NCI-H446 (cell line): ENCODE results near the gene ALDH3B2.
"Not testable (repeated sequence)": the region's sequence is repeated elsewhere in the genome, so short reads cannot be mapped to it uniquely, and the experiment has no call there.

Experiments used
- DNase-seq, 2 experiments: peaks; one replicate each; lab custom pipeline; 2025; lab: John Stamatoyannopoulos, UW

ALDH3B2 gene

GRCh38 chr11:67685641-67686332 lies 11.4 kb upstream of the ALDH3B2 start:
- not testable (repeated sequence) for DNase-seq

DNA sequence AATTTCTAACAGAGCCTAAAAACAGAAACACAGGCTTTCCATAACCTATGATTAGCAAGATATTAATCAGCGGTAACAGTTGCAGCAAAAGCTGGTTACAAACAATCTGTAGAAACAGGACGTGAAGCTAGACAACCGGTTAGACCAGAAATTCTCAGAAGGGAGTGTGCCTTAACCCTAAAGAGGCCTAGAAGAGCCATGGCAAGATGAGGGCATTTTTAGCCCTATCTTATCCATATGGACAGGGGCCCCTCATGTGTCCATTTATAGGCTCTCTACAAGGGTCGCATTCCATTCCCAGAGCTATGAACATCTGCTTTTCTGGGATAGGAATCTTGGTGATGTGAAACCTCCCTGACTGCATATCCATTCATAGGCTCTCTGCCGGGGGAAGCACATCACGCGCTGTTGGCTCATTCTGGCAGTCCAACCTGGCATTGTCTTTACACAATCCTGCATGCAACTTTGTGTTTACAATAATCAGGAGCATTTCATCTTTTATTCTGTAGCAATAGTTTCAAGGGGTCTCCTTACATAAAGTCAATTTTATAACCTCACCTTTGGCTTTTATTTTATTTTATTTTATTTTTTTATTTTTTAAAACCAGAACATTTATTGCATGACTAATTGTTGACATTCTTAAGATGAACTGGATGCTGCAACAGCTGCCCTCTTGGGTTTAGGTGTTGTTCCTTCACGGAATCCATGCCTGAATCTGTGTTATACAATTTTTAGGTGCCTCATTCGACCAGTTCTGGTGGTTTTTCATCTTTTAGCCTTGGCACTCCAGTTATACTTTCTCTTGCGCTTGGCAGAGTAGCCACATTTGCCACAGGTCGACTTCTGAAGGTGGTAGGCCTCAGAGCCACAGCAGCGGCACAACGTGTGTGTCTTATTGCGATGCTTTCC lies 8.0 kb upstream of the ALDH3B2 start:
- DNase-seq = not testable (repeated sequence)

- DNase-seq = no peak
These were observed 6.5 kb upstream of the ALDH3B2 start for GRCh38 chr11:67680696-67681470.

GRCh38 chr11:67675058-67675747 lies 780 bp upstream of the ALDH3B2 start:
- DNase-seq = no peak

GRCh38 chr11:67673902-67674301 lies 521 bp downstream of the ALDH3B2 start:
- DNase-seq = no peak

- no peak for DNase-seq
These were observed 1.1 kb downstream of the ALDH3B2 start for GRCh38 chr11:67673358-67673757.

DNA sequence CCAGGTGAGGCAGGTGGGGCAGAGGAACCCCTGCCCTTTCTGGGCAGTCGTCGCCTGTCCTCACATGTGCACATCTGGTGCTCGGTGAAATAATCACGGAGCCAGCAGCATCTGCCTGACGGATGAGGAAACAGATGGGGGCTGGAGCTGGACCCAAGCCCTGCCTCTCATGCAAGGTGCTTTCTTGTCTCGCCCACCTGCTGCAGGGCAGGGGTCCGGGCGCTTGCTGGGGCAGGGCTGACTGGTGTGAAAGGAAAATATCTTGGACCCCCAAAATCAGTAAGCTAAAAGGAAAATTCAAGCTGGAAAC lies 3.3 kb downstream of the ALDH3B2 start:
- no peak for DNase-seq

DNA sequence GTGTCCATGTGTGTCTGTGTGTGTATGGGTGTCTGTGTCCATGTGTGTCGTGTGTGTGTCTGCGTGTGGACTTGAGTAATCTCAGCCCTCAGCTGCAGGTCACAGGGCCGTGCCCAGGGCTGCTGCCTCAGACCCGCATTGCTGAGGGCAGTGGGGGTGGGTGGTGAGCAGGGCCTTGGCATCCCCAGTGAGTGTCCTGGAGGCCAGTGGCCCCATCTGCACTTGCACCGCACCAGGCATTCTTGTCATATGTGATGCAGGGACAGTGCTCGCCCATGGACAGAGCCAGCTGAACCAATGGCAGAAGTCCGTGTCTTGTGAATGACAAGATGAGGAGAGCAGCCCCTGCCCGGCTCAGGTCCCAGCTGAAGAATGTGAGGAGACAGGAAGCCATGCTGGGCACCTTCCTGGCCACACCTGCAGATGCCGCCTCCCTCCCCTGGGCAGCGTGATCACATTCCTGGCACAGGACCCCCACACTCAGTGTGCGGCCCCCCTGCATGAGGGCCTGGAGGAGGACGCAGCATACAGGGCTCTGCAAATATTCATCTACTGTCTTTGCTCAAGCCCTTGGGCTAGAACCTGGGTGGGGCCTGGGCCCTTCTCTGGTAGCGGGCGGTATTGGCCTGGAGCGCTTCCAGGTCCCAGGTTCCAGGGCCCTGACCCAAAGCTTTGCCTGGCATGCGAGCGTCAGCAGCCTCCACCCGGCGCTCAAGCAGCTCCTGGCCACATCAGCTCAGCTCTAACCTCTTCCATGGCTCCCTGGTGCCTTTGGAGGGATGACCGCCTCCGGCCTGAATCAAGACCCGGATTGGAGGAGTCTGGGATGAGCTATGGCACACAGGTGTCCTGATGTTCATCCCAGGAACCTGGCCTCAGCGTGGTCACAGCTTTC lies 3.9 kb downstream of the ALDH3B2 start:
- DNase-seq = no peak

DNA sequence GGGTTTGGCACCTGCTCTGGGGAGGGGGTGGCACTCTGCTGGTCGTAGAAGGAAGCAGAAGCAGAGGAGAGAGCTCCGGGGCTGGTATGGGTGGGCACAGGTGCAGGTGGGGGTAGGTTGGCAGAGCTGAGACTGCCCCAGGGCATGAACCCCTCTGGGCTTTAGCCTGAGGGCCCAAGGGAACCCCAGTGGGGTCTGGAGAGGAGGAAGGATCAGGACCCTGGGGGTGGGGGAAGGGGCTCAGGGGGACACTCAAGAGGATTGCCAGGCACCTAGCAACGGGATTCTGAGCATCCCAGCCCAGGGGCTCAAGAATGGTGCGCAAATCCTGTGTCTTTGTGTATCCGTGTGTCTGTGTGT lies 6.3 kb downstream of the ALDH3B2 start:
- DNase-seq = no peak

- no peak for DNase-seq
These were observed 6.8 kb downstream of the ALDH3B2 start for GRCh38 chr11:67667490-67668191.

DNA sequence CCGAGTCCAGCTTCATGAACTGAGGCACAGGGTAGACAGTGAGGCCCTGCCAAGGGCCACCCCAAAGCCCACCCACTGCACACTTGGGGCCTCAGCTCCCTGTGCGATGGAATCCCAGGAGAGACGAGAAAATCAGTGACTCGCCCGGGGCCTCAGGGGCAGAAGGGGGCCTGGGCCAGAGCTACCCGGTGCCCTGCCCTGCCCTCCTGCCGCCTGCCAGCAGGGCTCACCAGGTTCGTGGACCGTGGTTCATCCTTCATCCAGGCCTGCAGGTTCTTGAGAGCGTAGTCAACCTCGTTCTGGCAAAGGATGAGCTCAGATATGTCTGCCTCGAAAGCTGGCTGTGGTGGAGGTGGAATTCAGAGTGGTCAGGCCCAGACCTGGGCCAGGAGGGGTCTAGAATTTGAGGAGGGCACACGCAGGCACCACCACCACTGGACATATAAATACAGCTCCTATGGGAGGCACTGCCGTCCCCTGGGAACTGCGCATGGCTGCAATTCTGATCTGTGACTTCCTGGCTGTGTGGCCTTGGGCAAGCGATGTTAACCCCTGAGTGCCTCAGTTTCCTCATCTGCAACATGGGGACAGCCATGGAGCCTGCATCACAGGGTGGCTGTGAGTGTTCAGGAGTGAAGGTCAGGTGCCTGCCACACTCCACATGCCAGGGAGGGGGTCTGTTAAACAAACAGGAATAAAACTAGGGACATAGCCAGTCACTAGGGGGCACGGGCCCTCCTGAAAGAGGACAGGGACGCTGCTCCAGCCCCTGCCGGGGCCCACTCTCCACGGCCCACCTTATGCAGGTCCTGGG lies 7.5 kb downstream of the ALDH3B2 start:
- no peak for DNase-seq

GRCh38 chr11:67666303-67666645 lies 8.1 kb downstream of the ALDH3B2 start:
- no peak for DNase-seq

- no peak for DNase-seq
These were observed 8.7 kb downstream of the ALDH3B2 start for GRCh38 chr11:67665541-67666302.

DNA sequence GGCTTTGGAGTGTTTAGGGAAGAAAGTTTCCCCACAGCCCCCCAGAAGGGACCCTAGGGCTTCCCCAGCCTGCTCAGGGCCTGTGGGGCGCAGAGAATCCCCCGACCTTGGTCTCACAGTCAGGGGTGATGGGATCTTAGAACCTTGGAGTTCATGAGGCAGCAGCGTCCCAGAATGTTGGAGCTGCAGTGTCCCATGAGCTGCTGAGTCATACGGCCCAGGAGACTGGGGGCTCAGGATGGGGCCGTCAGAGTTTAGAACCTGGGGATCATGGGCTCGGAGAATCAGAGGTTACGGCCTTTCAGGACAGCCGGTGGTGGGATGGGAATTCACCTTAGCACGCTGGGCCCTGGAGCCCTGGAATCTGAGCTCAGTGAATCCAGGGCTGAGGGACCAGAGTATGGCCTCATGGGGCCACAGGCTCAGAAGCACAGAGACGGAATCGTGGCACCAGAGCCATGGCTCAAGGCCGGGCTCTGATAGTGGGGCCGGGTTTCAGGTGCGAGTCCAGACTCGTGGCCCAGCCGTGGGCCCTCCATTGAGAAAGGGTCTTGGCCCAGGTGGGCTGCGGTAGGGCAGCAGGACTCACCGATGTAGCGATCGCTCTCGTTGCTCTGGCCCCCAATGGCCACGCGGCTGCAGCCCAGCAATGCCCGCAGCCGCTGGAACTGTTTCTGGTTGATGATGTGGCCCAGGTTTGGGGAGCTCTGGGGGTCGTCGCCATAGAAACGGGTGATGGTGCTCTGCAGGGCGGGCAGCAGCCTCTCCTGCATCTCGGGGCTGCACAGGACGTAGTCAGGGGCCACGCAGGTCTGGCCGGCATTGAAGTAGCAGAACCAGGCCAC lies 9.5 kb downstream of the ALDH3B2 start:
- no peak for DNase-seq

DNA sequence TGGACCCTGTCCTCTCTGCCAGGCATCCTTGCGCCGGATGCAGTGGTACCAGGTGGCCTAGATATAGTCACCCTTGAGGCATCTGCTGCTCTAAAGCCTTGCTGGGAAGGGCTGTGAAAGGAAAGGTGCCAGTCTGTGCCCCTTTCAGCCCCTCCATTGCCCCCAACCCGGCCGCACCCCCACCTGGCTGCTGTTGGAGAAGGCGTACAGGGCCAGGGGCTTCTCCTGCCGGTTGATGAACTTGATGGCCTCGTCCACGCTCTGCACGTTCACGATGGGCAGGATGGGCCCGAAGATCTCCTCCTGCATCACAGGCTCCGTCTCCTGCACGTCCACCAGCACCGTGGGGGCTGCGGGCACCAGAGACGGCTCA lies 10.2 kb downstream of the ALDH3B2 start:
- DNase-seq = no peak

GRCh38 chr11:67663532-67664212 lies 10.8 kb downstream of the ALDH3B2 start:
- DNase-seq = no peak

GRCh38 chr11:67662835-67663531 lies 11.4 kb downstream of the ALDH3B2 start:
- no peak for DNase-seq
